Fibroblast of lung (primary cell): Measurements from ENCODE around the gene EDA. TPM values are rescaled to one million over a fixed set of nuclear protein-coding genes. Genes with fewer than 3 reads are reported as not detected.

Experiments used
- DNase-seq, 2 donors: peaks; one replicate each; pipeline versions ENCODE4 v3.0.0 to v3.0.0-alpha.2; 2010; ENCODE audit warnings: low read depth in 2 of 2
- H2AFZ ChIP-seq: 2 replicates; pipeline ENCODE4 v1.5.1; 2012; ENCODE audit warnings: low read length, control low read depth, inconsistent platforms
- H3K27ac ChIP-seq: 2 replicates; pipeline ENCODE4 v1.5.1; 2011; ENCODE audit warnings: low read length, control low read depth; ENCODE audit not compliant: insufficient read depth
- H3K27me3 ChIP-seq: 2 replicates; pipeline ENCODE4 v1.5.1; 2011; ENCODE audit warnings: mild to moderate bottlenecking, low read length; ENCODE audit not compliant: control insufficient read depth, insufficient read depth
- H3K36me3 ChIP-seq: 2 replicates; pipeline ENCODE4 v1.5.1; 2011; ENCODE audit warnings: low read length; ENCODE audit not compliant: control insufficient read depth, insufficient read depth
- H3K4me1 ChIP-seq: 2 replicates; pipeline ENCODE4 v1.5.1; 2011; ENCODE audit warnings: low read length; ENCODE audit not compliant: control insufficient read depth, insufficient read depth; ENCODE audit errors: extremely low read depth
- H3K4me2 ChIP-seq: 2 replicates; pipeline ENCODE4 v1.5.1; 2011; ENCODE audit warnings: low read length, control low read depth; ENCODE audit not compliant: insufficient read depth; ENCODE audit errors: extremely low read depth
- H3K4me3 ChIP-seq, 4 experiments: fragments of 200-600 bp in 1 of 4; sonication (generic) in 1 of 4; replicated peaks in 1 of 4; 2 replicates each; pipeline ENCODE4 v1.5.1; 2011 to 2016; ENCODE audit warnings: low read length in 4 of 4, low read depth in 3 of 4, mild to moderate bottlenecking in 3 of 4, control low read depth in 2 of 4, inconsistent platforms in 1 of 4, mixed read lengths in 1 of 4; ENCODE audit not compliant: insufficient read depth in 1 of 4; ENCODE audit errors: control extremely low read depth in 1 of 4
- H3K79me2 ChIP-seq: 2 replicates; pipeline ENCODE4 v1.5.1; 2012; ENCODE audit warnings: mild to moderate bottlenecking, low read length, inconsistent platforms; ENCODE audit not compliant: control insufficient read depth, insufficient read depth
- H3K9ac ChIP-seq: 2 replicates; pipeline ENCODE4 v1.5.1; 2011; ENCODE audit warnings: mild to moderate bottlenecking, low read length, control low read depth; ENCODE audit not compliant: insufficient read depth
- H3K9me3 ChIP-seq: 2 replicates; pipeline ENCODE4 v1.5.1; 2012; ENCODE audit warnings: low read depth, low read length; ENCODE audit not compliant: control insufficient read depth, insufficient read depth
- H4K20me1 ChIP-seq: 2 replicates; pipeline ENCODE4 v1.5.1; 2011; ENCODE audit warnings: low read length; ENCODE audit not compliant: control insufficient read depth, insufficient read depth; ENCODE audit errors: extremely low read depth
- CTCF ChIP-seq, 2 donors: IDR thresholded peaks in 1 of 2; conservative IDR thresholded peaks in 1 of 2; 1 replicate in 1 of 2; 2 replicates in 1 of 2; pipeline ENCODE4 v1.5.1; 2011 to 2012; ENCODE audit warnings: low read length in 2 of 2, control low read depth in 1 of 2, inconsistent platforms in 1 of 2, low read depth in 1 of 2, mild to moderate bottlenecking in 1 of 2
- EZH2 ChIP-seq: IDR thresholded peaks from 2 replicates; pipeline ENCODE4 v1.5.1; 2012; ENCODE audit warnings: low read length, control low read depth, mild to moderate bottlenecking; ENCODE audit errors: missing control alignments
- polyA plus RNA-seq, 2 donors: library from polyadenylated mRNA; depleted of rRNA in 1 of 2; stranded (reverse) in 1 of 2; unstranded in 1 of 2; fragments of >200 nt; gene quantifications; 2 replicates each; pipeline ENCODE4 v1.2.1, GENCODE V29; 2011 to 2012; ENCODE audit warnings: missing spikeins in 1 of 2
- total RNA-seq: library from RNA; depleted of rRNA; stranded (reverse); fragments of >200 nt; gene quantifications from 2 replicates; pipeline ENCODE4 v1.2.1, GENCODE V29; 2014

EDA gene
- total and polyA plus RNA-seq, 2 donors (not counting 1 experiment from before 2014, with no cell fraction given) = 0.17 to 0.20 TPM

GRCh38 chrX:70013466-70014381 lies 397.8 kb downstream of the EDA start:
- H3K9ac ChIP-seq = no peak overlapping the region
- no peaks in the 10 kb centered on the region for H4K20me1 ChIP-seq
- H3K4me3 ChIP-seq = no peak overlapping the region
- H2AFZ ChIP-seq = no peak overlapping the region
- TF ChIP-seq CTCF (conservative IDR thresholded peaks at IDR 0.05 in 1 of 2, IDR thresholded peaks at IDR 0.05 in 1 of 2; ENCODE audit: low read depth in 1 of 2, low read length in 2 of 2) = no peak
- TF ChIP-seq EZH2 = no peak
- H3K27me3 ChIP-seq = no peaks in the 10 kb centered on the region
- no peaks in the 10 kb centered on the region for H3K9me3 ChIP-seq
- no peaks in the 10 kb centered on the region for H3K4me1 ChIP-seq
- H3K27ac ChIP-seq = no peak overlapping the region
- peak in 1 of 2 donors; percentile 41 for DNase-seq
- H3K36me3 ChIP-seq = no peaks in the 10 kb centered on the region
- H3K79me2 ChIP-seq = no peaks in the 10 kb centered on the region
- H3K4me2 ChIP-seq = no peak overlapping the region

GRCh38 chrX:70016513-70016912 lies 400.6 kb downstream of the EDA start:
- H3K27me3 ChIP-seq = no peaks in the 10 kb centered on the region
- no peak overlapping the region for H2AFZ ChIP-seq
- TF ChIP-seq EZH2 (no peak), CTCF (conservative IDR thresholded peaks at IDR 0.05 in 1 of 2, IDR thresholded peaks at IDR 0.05 in 1 of 2; ENCODE audit: low read depth in 1 of 2, low read length in 2 of 2) (no peak)
- no peak overlapping the region for H3K4me3 ChIP-seq
- H3K9ac ChIP-seq = no peak overlapping the region
- H3K4me2 ChIP-seq = no peak overlapping the region
- H3K79me2 ChIP-seq = no peaks in the 10 kb centered on the region
- H3K36me3 ChIP-seq = no peaks in the 10 kb centered on the region
- no peaks in the 10 kb centered on the region for H4K20me1 ChIP-seq
- no peaks in the 10 kb centered on the region for H3K4me1 ChIP-seq
- no peak for DNase-seq
- H3K9me3 ChIP-seq = no peaks in the 10 kb centered on the region
- H3K27ac ChIP-seq = no peak overlapping the region

- TF ChIP-seq CTCF (conservative IDR thresholded peaks at IDR 0.05 in 1 of 2, IDR thresholded peaks at IDR 0.05 in 1 of 2; ENCODE audit: low read depth in 1 of 2, low read length in 2 of 2) (no peak), EZH2 (no peak)
- no peaks in the 10 kb centered on the region for H3K27me3 ChIP-seq
- H2AFZ ChIP-seq = no peak overlapping the region
- no peaks in the 10 kb centered on the region for H3K36me3 ChIP-seq
- H3K27ac ChIP-seq = no peak overlapping the region
- H3K4me1 ChIP-seq = no peaks in the 10 kb centered on the region
- no peak overlapping the region for H3K9ac ChIP-seq
- H4K20me1 ChIP-seq = no peaks in the 10 kb centered on the region
- no peaks in the 10 kb centered on the region for H3K9me3 ChIP-seq
- H3K4me3 ChIP-seq = no peak overlapping the region
- DNase-seq = no peak
- no peaks in the 10 kb centered on the region for H3K79me2 ChIP-seq
- H3K4me2 ChIP-seq = no peak overlapping the region
These were observed 406.7 kb downstream of the EDA start for GRCh38 chrX:70022616-70023015.
